T47D (cell line): ENCODE results near the gene SLC39A2.
A peak's percentile ranks its signal among the peaks of the same experiment; 100 is the strongest.
"Not testable (repeated sequence)": the region's sequence is repeated elsewhere in the genome, so short reads cannot be mapped to it uniquely, and the experiment has no call there.

ENCODE experiments used
- DNase-seq, 2 experiments: peaks; one replicate each; pipeline versions ENCODE4 v3.0.0 to v3.0.0-alpha.2; 2011 to 2012; ENCODE audit warnings: low read depth in 1 of 2, low spot score in 1 of 2
- JUND ChIP-seq: IDR thresholded peaks from 2 replicates; pipeline ENCODE4 v1.6.1; 2012; ENCODE audit warnings: low read depth
- in situ Hi-C: cut with HindIII; loops from 2 replicates; pipeline ENCODE4 v1.10.0; 2016; ENCODE audit warnings: low sequenced_read_pairs, low pct_unique_long_range_greater_than_20kb

The SLC39A2 gene

GRCh38 chr14:21003788-21004346, 4.8 kb downstream of the SLC39A2 start:
- no peak for TF ChIP-seq JUND
- no peak for DNase-seq
- in situ Hi-C loops: no loop called here

GRCh38 chr14:21009721-21010120, 10.6 kb downstream of the SLC39A2 start:
- in situ Hi-C loops, DNase-seq: not testable (repeated sequence)

- in situ Hi-C loops: no loop called here
- DNase-seq: no peak
- no peak for TF ChIP-seq JUND
Measured at GRCh38 chr14:21011136-21011535, 12.0 kb downstream of the SLC39A2 start.

- DNase-seq: peak; percentile 22 to 85
- in situ Hi-C loops: no loop called here
- TF ChIP-seq JUND: no peak
Measured at GRCh38 chr14:21014761-21015190, 15.7 kb downstream of the SLC39A2 start.

- DNase-seq: no peak
- TF ChIP-seq JUND: no peak
- in situ Hi-C loops: no loop called here
Measured at GRCh38 chr14:21015312-21015711, 16.2 kb downstream of the SLC39A2 start.

GRCh38 chr14:21016413-21017190, 17.5 kb downstream of the SLC39A2 start:
- in situ Hi-C loops: no loop called here
- TF ChIP-seq JUND: no peak
- no peak for DNase-seq

GRCh38 chr14:21017528-21018245, 18.6 kb downstream of the SLC39A2 start:
- DNase-seq: no peak
- TF ChIP-seq JUND: no peak
- in situ Hi-C loops: no loop called here

- DNase-seq: no peak
- in situ Hi-C loops: no loop called here
- no peak for TF ChIP-seq JUND
Measured at GRCh38 chr14:21018286-21018685, 19.2 kb downstream of the SLC39A2 start.

GRCh38 chr14:21018781-21019180, 19.7 kb downstream of the SLC39A2 start:
- no peak for DNase-seq
- no peak for TF ChIP-seq JUND
- in situ Hi-C loops: no loop called here

- no peak for DNase-seq
- in situ Hi-C loops: no loop called here
- TF ChIP-seq JUND: no peak
Measured at GRCh38 chr14:21019366-21019765, 20.3 kb downstream of the SLC39A2 start.

- peak in 1 of 2 experiments; percentile 56 for DNase-seq
- in situ Hi-C loops: no loop called here
- TF ChIP-seq JUND: no peak
Measured at GRCh38 chr14:21020977-21021545, 22.0 kb downstream of the SLC39A2 start.

GRCh38 chr14:21022686-21023085, 23.6 kb downstream of the SLC39A2 start:
- DNase-seq: no peak
- no peak for TF ChIP-seq JUND
- in situ Hi-C loops: no loop called here

- DNase-seq: no peak
- no peak for TF ChIP-seq JUND
- in situ Hi-C loops: no loop called here
Measured at GRCh38 chr14:21023174-21023573, 24.1 kb downstream of the SLC39A2 start.
